HG02973 (cell line): ENCODE measurements around the gene PID1.

Source experiments
- ATAC-seq: cut with Tn5 transposase; IDR thresholded peaks from one replicate; pipeline ENCODE4 v1.9.1; 2021; ENCODE audit warnings: moderate library complexity; ENCODE audit not compliant: unreplicated experiment

Gene PID1

DNA sequence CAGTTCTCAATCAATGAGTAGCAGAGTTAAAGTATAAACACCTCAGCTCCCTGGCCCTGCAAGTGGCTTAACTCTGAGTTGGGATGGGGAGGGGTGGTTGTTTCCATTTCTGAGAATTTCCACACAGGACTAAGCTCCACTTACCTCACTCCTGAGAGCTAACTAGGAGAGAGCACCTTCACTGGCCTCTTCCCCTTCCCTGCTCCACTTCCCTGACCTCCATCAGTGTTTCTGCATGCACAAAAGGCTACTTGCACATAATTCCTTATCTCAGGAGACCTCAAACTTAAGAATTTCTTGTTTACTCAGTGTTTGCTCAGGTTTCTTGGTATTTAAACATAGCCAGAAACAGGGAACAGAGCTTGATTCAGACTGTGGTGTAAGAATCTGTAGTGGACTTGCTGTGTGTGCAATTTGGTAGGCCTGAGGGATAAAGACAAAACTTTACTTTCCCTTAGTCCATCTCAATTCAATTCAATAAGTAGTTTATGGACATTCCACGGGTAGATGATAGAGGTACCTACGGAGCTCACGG lies 97.2 kb downstream of the PID1 start:
- no peak for ATAC-seq

DNA sequence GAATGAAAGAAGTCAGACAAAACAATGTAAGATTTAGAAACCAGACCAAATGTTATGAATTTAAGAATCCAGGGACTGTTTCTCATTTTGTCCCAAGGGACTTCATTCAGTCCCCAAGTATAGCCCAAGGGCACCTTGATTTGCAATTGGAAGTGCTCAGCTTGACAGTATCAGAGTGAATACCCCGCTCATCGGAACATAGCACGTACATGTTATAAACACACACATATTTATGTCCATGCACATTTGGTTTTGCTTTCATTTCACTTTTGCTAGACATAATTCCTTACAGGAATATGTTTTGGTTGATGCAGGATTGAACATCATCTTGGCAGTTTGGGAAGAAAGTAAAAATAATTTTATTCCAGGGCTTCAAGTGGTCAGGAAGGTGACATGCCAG lies 100.2 kb downstream of the PID1 start:
- no peak for ATAC-seq

DNA sequence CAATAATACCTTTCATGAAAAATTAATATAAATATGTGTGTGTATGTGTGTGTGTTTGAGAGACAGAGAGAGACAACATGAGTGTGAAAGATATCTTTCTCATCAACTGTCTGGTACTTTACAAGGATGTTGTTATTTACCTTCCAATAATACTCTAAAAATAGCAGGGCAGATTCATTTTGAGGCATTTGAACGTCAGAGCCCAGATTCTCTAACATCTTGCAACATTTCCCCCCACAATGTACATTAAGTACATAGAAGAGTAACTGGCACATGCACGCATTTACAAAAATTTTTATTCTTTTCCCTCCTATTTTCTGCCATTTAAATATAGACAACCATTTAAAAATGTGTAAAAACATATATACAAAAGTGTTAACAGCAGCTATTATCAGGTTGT lies 100.9 kb downstream of the PID1 start:
- no peak for ATAC-seq

DNA sequence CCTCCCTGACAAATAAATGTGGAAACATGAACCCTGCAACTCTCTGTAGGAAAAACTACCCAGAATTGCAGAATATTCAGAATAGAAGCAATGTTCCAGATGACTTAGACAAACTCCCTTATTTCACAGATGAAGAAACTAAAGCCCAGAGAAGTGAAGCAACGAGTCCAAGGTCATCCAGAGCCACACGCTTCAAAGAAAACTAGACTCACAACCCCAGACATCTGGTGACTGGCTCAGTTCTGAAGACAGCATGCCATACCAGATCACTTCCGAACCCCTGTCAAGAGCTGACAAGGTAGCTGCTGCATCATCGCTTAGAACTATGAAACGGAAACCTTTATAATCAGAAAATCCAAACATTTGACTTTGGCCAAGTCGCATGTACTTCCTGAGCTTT lies 101.3 kb downstream of the PID1 start:
- no peak for ATAC-seq

DNA sequence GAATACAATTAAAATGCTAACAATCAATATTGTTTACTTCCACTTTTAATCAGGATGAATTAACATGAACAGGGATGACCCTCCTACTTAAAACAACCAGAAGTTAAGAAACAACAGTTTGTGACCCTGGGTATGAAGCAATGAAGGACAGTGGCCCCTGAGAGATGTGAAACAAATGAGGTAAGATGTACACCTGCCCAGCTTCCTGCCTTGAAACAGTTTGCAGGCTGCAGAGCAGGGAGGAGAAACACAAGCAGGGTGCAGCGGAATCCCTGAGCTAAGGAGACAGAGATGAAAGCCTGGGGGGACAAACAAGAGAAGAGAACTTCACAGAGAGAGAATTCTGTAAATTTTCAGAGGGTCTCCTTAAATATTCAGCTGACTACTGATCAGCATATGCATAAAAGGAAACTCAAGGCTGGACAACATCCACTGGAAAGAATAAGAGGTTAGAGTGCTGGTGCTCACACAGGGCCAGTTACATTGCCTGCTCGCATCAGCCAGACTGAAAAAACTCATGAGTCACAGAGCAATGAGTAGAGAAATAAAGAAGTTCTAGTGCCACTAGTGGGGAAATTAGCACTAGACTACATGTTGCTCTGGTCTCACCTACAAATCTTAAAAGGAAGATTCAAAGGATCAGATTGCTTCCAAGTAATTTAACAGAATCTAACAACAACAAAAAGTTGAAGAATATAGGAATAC lies 106.4 kb downstream of the PID1 start:
- ATAC-seq = no peak

DNA sequence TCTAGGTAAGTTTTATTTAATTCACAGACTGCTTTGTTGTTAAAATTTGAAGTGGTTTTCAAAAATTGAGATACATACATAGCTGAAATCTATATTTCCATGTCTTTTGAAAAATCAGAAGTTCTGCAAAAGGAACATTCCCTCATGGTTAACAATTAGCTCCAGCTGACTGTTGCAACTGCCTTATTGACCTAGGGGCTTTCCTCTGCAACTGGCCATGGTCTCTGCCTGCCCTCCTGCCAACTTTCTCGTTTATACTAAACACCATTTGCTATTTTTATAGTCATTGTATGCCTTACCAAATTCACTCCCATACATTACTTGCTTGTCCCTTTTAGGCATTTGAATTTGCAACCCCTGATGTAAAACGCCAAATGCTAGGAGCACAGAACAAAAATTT lies 107.2 kb downstream of the PID1 start:
- ATAC-seq = no peak

DNA sequence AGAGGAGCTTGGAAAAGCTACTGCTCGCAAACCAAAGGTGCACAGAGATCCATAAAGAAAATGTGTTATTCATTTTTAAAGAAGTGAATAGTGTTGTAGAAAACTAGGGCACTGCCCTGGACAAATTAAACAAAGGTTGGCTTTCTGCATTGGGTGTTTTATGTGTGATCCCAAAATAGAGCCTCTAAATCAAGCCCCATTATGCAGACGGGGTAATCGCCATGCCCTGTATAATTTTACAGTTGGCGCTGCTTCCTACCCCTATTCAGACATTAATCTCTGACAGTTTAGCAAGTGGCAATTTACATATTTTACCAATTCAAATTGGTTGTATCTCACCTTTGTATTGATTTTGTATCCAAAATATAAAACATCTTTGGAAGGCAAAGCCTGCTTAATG lies 109.1 kb downstream of the PID1 start:
- no peak for ATAC-seq

DNA sequence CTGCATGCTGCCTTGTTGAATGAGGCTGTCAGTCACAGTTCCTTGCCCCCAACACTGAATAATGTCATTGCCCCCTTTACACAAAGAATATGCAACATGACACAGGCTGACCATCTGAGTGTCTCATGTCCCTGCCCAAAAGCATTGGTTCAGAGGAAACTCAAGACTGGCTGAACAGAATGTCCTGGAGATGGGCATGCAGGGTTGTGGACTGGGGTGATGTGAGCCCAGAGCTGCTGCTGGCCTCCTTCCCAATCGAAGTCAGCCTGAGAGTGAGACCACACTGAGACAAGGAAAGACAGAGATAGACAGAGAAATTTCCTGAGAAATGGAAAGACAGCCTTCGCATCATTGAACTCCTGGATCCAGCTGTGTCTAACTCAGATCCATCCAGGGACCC lies 110.1 kb downstream of the PID1 start:
- no peak for ATAC-seq

DNA sequence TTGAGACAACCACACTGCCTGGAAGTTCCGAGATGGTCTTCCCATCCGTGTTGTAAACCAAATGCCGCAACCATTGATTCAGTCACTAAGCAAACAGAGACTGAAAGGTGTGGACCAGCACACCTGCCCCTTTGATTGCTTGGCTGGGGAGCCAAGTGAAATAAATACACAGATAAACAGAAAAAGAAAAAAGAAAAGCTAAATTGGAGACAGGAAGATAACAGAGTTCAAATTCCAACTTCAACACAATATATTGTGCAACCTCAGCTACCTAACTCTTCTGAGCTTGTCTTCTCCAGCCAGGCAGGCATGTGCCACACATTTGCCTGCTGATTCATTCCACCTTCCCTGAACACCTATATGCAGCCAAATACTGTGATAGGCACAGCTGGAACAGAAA lies 110.9 kb downstream of the PID1 start:
- ATAC-seq = no peak

DNA sequence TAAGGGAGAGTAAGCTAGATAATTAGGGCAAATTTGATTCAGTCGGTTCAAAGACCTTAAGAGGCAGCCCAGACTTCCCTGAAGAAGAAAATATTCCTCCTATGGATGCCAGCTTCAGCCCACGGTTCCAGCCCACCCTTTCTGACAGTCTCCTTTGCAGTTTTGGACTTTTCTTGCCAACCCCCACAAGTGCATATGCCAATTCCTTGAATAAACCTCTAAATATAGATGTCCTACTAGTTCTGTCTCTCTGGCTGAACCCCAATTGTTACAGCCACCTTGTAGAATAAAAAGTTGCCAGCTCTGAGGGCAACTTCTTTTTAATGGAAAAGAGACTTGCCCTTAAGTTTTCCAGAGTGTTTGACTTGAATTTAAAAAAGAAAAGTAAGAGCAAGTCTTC lies 111.7 kb downstream of the PID1 start:
- ATAC-seq = no peak

DNA sequence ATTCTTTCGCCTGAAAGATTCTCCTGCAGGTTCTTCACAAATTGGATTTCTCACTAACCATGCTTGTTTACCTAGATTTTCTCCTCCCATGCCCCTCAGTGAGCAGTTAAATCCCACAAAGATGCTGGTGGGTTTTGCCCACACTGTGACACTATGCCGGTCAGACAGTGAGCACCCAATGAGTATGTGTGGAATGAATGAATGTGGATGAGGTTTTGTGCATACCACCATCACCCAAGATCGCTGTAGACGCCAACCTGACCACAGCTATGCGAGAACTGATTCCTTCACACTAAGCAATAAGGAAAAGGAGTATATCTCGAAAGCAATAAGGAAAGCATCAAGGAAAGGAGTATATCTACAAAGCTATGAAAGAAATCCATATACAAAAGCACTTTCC lies 116.7 kb downstream of the PID1 start:
- ATAC-seq = no peak

DNA sequence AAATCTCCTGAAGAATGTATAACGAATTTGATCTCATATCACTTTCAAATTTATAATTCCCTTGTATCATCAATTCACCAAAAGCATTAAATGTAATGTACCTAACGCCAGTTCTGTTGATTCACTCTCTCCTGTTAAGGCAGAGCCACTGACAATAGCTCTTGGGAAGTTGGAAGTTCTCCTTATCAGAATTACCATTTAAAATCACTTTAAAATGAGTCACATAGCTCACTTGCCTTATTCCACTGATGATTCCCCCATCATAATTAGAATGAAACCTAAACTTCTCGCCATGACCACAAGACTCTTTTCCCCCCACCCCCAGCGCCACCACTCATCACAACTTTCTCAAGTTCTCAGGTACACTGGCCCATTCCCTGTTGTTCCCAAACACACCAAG lies 117.1 kb downstream of the PID1 start:
- ATAC-seq = no peak

DNA sequence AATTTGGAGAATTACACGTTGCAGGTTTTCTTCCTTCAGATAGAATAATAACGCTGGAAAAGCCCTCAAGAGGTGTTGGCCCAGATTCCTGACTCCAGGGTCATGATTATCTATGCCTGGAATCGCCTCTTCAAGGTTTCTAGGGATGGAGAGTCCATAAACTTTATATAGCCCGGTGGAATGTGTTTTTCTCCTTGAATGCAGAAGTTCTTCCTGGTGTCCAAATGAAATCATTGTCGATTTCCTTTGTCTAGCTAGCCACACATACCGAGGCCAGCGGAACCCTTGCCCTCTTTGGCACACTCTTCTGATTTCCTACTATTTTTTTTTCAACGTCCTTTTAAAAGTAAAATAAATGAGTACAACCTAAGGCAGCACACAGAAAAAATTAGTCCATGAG lies 117.8 kb downstream of the PID1 start:
- no peak for ATAC-seq

DNA sequence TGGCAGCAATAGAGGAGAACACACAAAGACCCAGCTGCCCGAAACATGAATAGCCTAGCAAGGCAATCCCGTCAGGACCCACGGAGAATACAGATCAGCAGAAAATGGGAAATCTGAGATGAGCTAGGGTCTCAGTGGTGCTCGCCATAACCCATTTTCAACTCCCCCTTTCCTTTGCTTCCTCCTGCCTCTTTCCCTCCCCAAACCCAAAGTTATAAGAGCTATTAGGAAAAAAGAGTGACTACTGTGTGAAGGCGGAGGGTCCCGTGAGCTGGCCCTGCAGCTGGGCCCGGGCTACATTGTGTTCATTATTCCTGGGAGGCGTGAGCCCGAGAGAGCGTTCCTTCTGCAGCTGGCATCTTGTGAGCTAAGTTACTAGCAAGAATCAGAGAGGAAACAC lies 118.4 kb downstream of the PID1 start:
- ATAC-seq = no peak

DNA sequence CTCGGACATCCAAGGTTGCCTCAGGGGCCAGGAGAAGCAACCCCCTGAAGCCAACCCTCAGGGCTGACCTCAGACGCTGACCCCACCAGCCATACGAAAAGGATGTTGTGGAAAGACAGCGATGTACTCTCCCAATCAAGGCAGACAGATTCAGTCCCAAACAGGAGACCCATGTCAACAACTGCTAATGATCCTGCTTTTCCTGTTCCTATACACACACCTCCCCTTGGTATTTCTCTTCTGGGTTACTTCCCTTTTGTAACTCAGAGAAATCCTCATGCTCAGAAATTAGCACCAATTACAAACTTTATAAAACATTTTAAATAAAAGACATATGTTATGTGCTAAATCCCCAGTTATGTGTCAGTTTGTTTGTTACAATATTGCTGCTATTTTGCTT lies 120.8 kb downstream of the PID1 start:
- no peak for ATAC-seq

DNA sequence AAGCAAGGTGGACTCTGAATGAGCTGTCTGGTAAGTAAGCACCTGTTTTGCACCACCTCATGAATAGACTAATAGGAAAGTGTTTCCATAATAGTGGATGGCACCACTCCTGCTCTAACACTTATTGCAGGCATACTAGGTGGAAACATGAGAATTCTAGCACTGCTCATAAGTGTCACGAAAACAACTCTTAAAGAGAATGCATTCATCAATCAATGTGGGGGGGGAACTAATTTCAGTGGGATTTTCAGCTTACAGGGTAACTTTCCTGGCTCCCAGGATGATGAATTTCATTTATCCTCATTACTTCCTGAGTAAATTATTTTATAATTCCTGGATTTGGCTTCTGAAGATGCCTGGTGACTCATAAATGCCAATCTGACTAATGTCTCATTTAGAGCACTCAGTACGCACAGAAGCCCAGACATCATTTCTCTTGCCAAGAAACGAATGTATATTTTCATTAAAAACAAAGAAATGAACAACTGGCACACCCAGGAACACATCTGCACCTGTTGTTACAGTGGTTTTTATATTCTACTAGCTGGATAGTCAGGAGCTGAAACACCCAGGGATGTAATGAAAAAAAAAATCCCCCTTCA lies 129.6 kb downstream of the PID1 start:
- no peak for ATAC-seq

DNA sequence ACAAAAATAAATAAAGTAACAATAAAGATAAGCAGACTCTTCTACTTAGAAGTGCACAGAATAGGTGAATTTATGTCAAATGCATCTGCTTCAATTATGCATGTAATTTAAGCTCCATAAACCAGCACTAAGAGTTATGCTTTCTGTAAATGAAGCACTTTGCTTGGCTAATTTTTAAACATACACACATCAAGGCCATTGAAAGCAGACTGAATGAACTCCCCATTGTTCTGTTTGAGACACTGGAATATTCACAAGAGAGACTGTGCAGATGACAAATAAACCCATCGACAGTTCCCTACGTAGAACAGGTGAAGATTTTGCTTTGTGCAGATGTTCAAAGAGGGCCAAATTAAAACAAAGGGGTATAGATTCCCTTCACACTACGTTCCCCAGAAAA lies 133.4 kb downstream of the PID1 start:
- ATAC-seq = no peak

DNA sequence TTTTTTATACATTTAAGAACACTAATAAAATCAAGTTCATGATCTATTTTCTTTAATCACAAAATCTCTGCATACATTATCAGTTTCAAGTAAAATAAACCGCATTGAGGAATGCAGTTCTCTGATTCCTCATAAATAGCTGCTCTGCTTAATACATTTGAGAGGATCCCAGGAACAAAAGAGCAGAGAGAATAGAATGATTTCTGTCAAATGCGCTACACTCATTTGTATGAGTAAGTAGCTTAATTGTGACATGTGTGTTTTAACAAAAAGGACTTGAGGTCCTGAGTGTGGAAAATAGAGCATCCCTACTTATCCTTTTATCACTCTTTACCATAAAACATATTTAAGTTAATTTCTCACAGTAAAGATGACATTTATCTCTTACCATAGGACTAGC lies 134.0 kb downstream of the PID1 start:
- no peak for ATAC-seq

DNA sequence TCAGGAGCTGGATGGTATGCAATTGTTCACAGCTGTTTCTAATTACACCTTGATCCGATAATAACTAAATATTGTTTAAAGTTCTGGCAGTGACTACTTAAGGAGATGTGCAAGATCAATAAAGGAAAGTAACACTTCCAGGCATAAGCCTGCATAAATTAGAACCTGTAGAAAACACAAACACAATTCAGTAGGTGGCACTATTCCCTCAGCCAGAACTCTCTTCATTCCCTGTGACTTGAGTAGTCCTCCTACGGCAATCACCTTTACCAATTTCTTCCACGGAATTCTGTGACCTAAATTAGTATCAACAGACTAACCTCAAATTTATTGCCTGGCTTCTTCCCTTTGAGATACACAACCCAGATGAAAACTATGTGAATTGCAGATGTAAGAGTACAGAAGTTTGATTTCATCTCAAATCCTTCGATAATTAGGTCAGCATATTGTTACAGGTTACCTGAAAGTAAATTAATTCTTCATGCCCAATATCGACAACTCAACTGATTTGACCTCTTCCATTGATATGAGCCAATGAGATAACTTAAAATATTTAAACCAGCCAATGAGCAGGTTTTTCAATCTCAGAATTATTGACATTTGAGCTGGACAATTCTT lies 137.8 kb downstream of the PID1 start:
- ATAC-seq = no peak

DNA sequence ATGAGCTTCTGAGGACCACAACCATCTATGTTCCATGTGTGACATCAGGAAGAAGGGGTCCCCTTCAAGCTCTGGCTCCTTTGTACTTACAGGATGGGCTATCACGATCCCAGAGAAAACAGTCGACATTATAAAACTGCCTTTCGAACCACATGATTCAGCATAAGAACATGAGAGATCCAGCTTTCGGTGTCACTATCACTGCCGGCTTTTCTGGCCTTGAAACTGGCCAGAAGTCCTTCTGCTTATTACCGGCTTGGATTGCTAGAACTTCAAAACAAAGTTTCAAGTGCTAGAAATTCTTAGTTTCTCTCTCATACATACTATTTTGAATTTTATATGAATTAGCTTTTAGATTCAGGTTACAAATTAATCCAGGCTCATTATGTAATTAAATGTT lies 138.9 kb downstream of the PID1 start:
- no peak for ATAC-seq

DNA sequence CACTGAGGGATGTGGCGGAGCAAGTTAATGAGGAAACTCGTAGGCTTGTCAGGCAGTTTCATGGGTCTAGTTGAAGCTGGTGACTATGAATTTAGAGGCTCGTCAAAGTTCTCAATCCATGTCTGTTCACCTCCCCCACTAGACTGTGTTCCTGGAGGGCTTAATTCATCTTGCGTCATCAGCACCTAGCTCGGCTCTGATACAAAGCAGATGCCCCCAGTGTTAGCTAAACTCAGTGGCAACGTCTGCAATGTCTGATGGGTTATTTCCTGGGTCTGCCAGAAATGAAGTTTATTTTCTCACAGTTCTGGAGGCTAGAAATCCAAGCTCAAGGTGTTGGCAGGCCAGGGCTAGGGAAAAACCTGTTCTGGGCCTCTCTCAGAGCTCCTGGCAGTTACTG lies 140.6 kb downstream of the PID1 start:
- no peak for ATAC-seq

DNA sequence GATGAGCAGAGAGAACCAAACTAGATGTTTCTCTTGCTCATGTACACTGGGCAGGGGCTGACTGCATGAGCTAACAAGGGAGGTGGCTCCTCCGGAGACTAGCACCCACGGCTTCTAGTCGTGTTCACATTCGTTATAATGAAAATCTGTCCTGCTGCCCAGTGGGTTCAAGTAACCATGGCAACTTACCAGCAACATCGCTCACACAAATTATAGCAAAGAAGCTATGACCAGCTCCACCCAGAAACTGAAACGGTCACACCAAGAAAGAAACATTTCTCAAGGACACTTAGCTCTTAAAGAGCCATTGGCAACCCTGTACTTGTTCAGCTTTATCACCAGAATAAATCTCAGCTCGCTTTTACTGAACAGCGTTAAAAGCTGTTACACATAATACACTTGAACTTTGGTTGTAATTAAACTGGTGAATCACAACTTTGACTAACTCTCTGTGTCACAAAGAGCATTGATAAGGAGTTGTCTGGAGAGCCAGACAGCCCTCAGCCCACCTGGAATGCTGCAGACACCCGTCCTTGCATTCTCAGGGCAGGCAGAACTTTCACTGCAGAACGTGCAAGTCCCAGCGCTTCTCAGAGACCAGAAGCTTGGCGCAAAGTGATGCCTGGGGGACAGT lies 141.2 kb downstream of the PID1 start:
- ATAC-seq = no peak
